CD8-positive, alpha-beta memory T cell (primary cell): ENCODE data around the gene PRPF40A. TPM values are rescaled to one million over a fixed set of nuclear protein-coding genes. Genes with fewer than 3 reads are reported as not detected.
"Not testable (repeated sequence)": the region's sequence is repeated elsewhere in the genome, so short reads cannot be mapped to it uniquely, and the experiment has no call there.

Experiments
- CTCF ChIA-PET: fragments of 350-600 bp; sonication (Branson Sonifier 250); formaldehyde crosslinking; loops from one replicate; lab custom pipeline; 2021; ENCODE audit warnings: antibody characterized with exemption; lab: Charles Lee
- POLR2A ChIA-PET: fragments of 350-600 bp; sonication (Branson Sonifier 250); formaldehyde crosslinking; loops from one replicate; lab custom pipeline; 2021; ENCODE audit warnings: antibody characterized with exemption; lab: Charles Lee
- DNase-seq, 5 donors: peaks; one replicate each; pipeline versions ENCODE4 v3.0.0 to v3.0.0-alpha.2; 2020 to 2022; ENCODE audit warnings: mixed read lengths in 1 of 5
- H3K27ac ChIP-seq: one replicate; pipeline ENCODE4 v1.7.0; 2013; ENCODE audit warnings: low read depth, mild to moderate bottlenecking, low read length, moderate library complexity
- H3K27me3 ChIP-seq: 2 replicates; pipeline ENCODE4 v1.7.0; 2013; ENCODE audit warnings: low read length, mild to moderate bottlenecking; ENCODE audit not compliant: insufficient read depth, poor library complexity, severe bottlenecking
- H3K36me3 ChIP-seq: 2 replicates; pipeline ENCODE4 v1.7.0; 2013; ENCODE audit warnings: mild to moderate bottlenecking, low read length, moderate library complexity; ENCODE audit not compliant: insufficient read depth
- H3K4me1 ChIP-seq: 2 replicates; pipeline ENCODE4 v1.7.0; 2013; ENCODE audit warnings: mild to moderate bottlenecking, low read length, moderate library complexity; ENCODE audit not compliant: insufficient read depth
- H3K4me3 ChIP-seq: 2 replicates; pipeline ENCODE4 v1.7.0; 2013; ENCODE audit warnings: mild to moderate bottlenecking, low read length
- H3K9me3 ChIP-seq: 2 replicates; pipeline ENCODE4 v1.7.0; 2013; ENCODE audit warnings: mild to moderate bottlenecking, low read length
- H3K27ac Mint-ChIP-seq, 8 donors: one replicate each; pipeline ENCODE4 v1.8.0; 2020 to 2021; ENCODE audit warnings: mixed read lengths in 8 of 8, mild to moderate bottlenecking in 6 of 8, inconsistent platforms in 3 of 8, moderate library complexity in 3 of 8
- H3K27me3 Mint-ChIP-seq, 2 donors: one replicate each; pipeline ENCODE4 v1.8.0; 2020 to 2021; ENCODE audit warnings: mixed read lengths in 2 of 2, mild to moderate bottlenecking in 1 of 2, moderate library complexity in 1 of 2
- H3K36me3 Mint-ChIP-seq, 3 donors: one replicate each; pipeline ENCODE4 v1.8.0; 2020 to 2021; ENCODE audit warnings: mixed read lengths in 3 of 3, inconsistent platforms in 1 of 3, mild to moderate bottlenecking in 1 of 3
- H3K4me1 Mint-ChIP-seq, 3 donors: one replicate each; pipeline ENCODE4 v1.8.0; 2020 to 2021; ENCODE audit warnings: mixed read lengths in 3 of 3, inconsistent platforms in 1 of 3, mild to moderate bottlenecking in 1 of 3
- H3K4me3 Mint-ChIP-seq, 7 donors: one replicate each; pipeline ENCODE4 v1.8.0; 2020 to 2021; ENCODE audit warnings: mixed read lengths in 7 of 7, mild to moderate bottlenecking in 6 of 7, moderate library complexity in 4 of 7, inconsistent platforms in 2 of 7
- H3K9me3 Mint-ChIP-seq, 5 donors: one replicate each; pipeline ENCODE4 v1.8.0; 2020 to 2022; ENCODE audit warnings: mixed read lengths in 5 of 5, mild to moderate bottlenecking in 3 of 5, moderate library complexity in 2 of 5, inconsistent platforms in 1 of 5
- polyA plus RNA-seq: library from polyadenylated mRNA; unstranded; fragments of 300-500 nt; fragmentation: Illumina TruSeq; gene quantifications from one replicate; pipeline ENCODE4 v1.2.3, GENCODE V29; 2021
- total RNA-seq, 2 experiments: library from RNA; stranded (reverse); gene quantifications; one replicate each; pipeline ENCODE4 v1.2.3, GENCODE V29; 2021

Gene PRPF40A
- total and polyA plus RNA-seq, 3 experiments from 2014 or later, result 136 to 146 (median 138) TPM

DNA sequence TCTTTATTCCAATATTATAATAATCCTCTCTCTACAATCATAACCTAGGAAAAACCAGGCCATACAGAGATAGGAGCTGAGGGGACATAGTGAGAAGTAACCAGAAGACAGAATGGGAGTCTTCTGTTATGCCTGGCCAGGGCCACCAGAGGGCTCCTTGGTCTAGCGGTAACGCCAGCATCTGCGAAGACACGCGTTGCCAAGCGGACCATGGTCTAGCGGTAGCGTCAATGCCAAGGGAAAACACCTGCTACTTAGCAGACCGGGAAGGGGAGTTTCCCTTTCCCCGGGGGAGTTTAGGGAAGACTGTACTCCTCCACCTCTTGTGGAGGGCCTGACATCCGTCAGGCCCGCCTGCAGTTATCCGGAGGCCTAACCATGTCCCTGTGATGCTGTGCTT, 37.8 kb upstream of the PRPF40A start:
- Histone ChIP-seq H3K4me3 (no peak overlapping the region), H3K27ac (no peak overlapping the region), H3K27me3 (no peaks in the 10 kb centered on the region), H3K9me3 (no peaks in the 10 kb centered on the region), H3K4me1 (no peaks in the 10 kb centered on the region), H3K36me3 (peaks cover 8% of the 10 kb centered on the region)
- H3K4me1 Mint-ChIP-seq, result peaks cover 5 to 9% (median 6%) of the 10 kb centered on the region in 3 donors
- DNase-seq, result no peak
- peaks cover 3 to 78% (median 16%) of the 10 kb centered on the region in 3 donors for H3K36me3 Mint-ChIP-seq
- no peak overlapping the region for H3K4me3 Mint-ChIP-seq
- no peak overlapping the region for H3K27ac Mint-ChIP-seq
- POLR2A ChIA-PET, result no interaction called here
- H3K27me3 Mint-ChIP-seq, result no peaks in the 10 kb centered on the region
- CTCF ChIA-PET, result interaction anchor here (0.8 kb wide), 1 partner anchor 12 kb away, joined by 3 read pairs; no protein-coding TSS in a partner anchor
- no peaks in the 10 kb centered on the region for H3K9me3 Mint-ChIP-seq

DNA sequence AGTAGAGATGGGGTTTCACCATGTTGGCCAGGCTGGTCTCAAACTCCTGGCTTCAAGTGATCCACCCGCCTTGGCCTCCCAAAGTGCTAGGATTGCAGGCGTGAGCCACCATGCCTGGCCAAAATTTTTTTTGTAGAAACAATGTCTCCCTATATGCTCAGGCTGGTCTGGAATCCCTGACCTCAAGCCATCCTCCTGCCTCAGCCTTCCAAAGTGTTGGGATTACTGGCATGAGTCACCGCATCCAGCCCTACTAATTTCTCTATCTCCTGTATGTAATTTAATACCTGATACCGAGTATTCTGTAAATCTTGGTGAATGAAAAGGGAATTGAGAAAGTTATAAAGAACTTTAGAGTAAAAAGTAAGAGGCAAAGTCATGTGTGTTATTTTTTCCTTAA, 30.5 kb upstream of the PRPF40A start:
- CTCF ChIA-PET, H3K27me3 Mint-ChIP-seq, H3K27ac ChIP-seq, POLR2A ChIA-PET, H3K9me3 Mint-ChIP-seq, H3K36me3 ChIP-seq, H3K4me3 ChIP-seq, H3K4me1 ChIP-seq, DNase-seq, H3K4me3 Mint-ChIP-seq, H3K27me3 ChIP-seq, H3K9me3 ChIP-seq: not testable (repeated sequence)
- Mint-ChIP-seq H3K4me1 (peaks cover 13 to 16% (median 15%) of the 10 kb centered on the region in 3 donors), H3K27ac (peak overlapping the region in 2 of 8 donors; percentile 36 to 55), H3K36me3 (peaks cover 0 to 55% (median 10%) of the 10 kb centered on the region in 3 donors)

DNA sequence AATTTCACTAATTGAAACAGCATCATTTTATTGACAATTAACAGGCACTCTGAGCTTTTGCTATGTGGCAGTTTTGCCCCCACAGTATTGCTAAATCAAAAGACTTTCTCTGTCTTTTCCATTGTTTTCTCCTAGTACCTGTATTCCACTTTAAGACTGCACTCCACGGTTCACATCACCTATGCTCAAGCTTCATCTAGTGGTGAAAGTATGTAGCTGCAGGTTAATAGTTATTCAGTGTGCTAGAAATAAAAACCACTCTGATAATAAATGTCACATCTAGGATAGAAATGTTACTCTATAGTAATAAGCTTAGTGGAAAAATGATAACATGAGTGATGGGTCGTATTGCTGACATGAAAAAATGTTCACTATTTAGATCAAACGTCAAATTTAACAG, 25.7 kb upstream of the PRPF40A start:
- Mint-ChIP-seq H3K36me3 (peaks cover 5 to 39% (median 13%) of the 10 kb centered on the region in 3 donors), H3K4me3 (no peak overlapping the region), H3K9me3 (no peaks in the 10 kb centered on the region), H3K4me1 (peaks cover 7 to 15% (median 10%) of the 10 kb centered on the region in 3 donors), H3K27me3 (no peaks in the 10 kb centered on the region), H3K27ac (no peak overlapping the region)
- POLR2A ChIA-PET, result interaction anchor here (0.7 kb wide), 1 partner anchor 29 kb away, joined by 3 read pairs; no protein-coding TSS in a partner anchor
- no peaks in the 10 kb centered on the region for H3K9me3 ChIP-seq
- no peak for DNase-seq
- H3K36me3 ChIP-seq, result no peaks in the 10 kb centered on the region
- no peaks in the 10 kb centered on the region for H3K27me3 ChIP-seq
- H3K4me1 ChIP-seq, result no peaks in the 10 kb centered on the region
- H3K27ac ChIP-seq, result no peak overlapping the region
- CTCF ChIA-PET, result interaction anchor here (0.9 to 1.6 kb wide), 6 partner anchors 12 to 706 kb away, joined by 3 read pairs; partner anchors contain the start of gene STAM2
- H3K4me3 ChIP-seq, result no peak overlapping the region

DNA sequence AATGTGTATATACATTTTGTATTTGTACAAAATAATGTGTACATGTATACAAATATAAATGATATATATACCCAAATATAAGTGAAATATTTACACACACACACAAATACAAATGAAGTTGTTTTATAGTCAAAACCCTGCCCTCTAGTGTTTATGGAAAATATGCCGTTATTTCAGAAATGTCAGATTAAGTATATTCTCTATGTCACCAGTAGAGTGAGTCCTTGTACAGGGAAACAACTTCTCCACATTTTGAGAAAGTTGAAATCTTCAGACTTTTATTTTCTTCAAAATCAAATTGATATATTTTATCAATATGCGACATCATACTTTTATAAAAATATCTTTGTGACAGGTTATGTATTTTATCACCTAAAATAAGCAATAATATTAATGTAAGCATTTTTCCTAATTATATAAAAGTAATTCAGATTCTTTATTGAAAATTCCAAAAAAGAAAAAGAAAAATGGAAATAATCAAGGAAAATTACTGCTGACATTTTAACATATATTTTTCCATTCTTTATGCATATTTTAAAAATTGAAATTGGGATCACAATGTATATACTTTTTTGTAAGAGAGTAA, 23.6 kb upstream of the PRPF40A start:
- Histone ChIP-seq H3K27ac (no peak overlapping the region), H3K9me3 (no peaks in the 10 kb centered on the region), H3K4me1 (no peaks in the 10 kb centered on the region), H3K36me3 (peaks cover 5% of the 10 kb centered on the region), H3K27me3 (no peaks in the 10 kb centered on the region), H3K4me3 (no peak overlapping the region)
- Mint-ChIP-seq H3K4me3 (no peak overlapping the region), H3K36me3 (peaks cover 5 to 47% (median 11%) of the 10 kb centered on the region in 3 donors), H3K4me1 (peaks cover 5 to 15% (median 7%) of the 10 kb centered on the region in 3 donors), H3K9me3 (no peaks in the 10 kb centered on the region), H3K27ac (no peak overlapping the region), H3K27me3 (no peaks in the 10 kb centered on the region)
- peak in 2 of 5 donors; percentile 36 to 40 for DNase-seq
- CTCF ChIA-PET, result interaction anchor here (0.6 to 1.0 kb wide), 2 partner anchors 24 to 565 kb away, joined by 3 to 4 read pairs; partner anchors contain the start of gene PRPF40A
- POLR2A ChIA-PET, result no interaction called here

DNA sequence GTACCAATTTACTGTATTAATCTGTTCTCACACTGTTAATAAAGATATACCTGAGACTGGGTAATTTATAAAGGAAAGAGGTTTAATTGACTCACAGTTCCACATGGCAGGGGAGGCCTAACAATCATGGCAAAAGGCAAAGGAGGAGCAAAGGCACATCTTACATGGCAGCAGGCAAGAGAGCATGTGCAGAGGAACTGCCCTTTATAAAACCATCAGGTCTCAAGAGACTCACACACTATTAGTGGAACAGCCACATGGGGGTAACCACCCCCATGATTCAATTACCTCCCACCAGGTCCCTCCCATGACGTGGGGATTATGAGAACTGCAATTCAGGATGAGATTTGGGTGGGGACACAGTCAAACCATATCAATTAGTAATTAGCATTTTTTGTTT, 22.4 kb upstream of the PRPF40A start:
- H3K27me3 Mint-ChIP-seq, CTCF ChIA-PET, H3K27ac ChIP-seq, H3K36me3 ChIP-seq, H3K4me1 ChIP-seq, H3K27ac Mint-ChIP-seq, H3K9me3 Mint-ChIP-seq, POLR2A ChIA-PET, H3K4me3 ChIP-seq, H3K9me3 ChIP-seq, H3K4me3 Mint-ChIP-seq, DNase-seq, H3K27me3 ChIP-seq: not testable (repeated sequence)
- Mint-ChIP-seq H3K36me3 (peaks cover 5 to 49% (median 11%) of the 10 kb centered on the region in 3 donors), H3K4me1 (peaks cover 2 to 10% (median 5%) of the 10 kb centered on the region in 3 donors)

DNA sequence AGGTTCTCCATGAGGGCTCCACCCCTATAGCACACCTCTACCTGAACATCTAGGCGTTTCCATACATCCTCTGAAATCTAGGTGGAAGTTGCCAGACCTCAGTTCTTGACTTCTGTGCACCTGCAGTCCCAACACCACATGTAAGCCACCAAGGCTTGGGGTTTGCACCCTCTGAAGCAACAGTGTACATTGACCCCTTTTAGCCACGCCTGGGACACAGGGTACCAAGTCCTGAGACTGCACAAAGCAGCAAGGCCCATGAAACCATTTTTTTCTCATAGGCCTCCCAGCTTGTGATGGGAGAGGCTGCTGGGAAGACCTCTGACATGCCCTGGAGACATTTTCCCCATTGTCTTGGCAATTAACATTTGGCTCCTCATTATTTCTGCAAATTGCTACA, 21.2 kb upstream of the PRPF40A start:
- no peak overlapping the region for H3K27ac Mint-ChIP-seq
- H3K4me3 ChIP-seq, result no peak overlapping the region

DNA sequence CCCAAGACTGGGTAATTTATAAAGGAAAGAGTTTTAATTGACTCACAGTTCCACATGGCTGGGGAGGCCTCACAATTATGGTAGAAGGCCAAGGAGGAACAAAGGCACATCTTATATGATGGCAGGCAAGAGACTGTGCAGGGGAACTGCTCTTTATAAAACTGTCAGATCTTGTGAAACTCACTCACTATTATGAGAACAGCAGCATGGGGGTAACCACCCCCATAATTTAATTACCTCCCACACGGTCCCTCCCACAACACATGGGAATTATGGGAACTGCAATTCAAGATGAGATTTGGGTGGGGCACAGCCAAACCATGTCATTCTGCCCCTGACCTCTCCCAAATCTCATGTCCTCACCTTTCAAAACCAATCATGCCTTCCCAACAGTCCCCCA, 20.2 kb upstream of the PRPF40A start:
- H3K9me3 ChIP-seq, H3K4me3 Mint-ChIP-seq, DNase-seq, H3K27ac Mint-ChIP-seq, CTCF ChIA-PET, H3K27ac ChIP-seq, H3K27me3 Mint-ChIP-seq, H3K4me1 ChIP-seq, POLR2A ChIA-PET, H3K9me3 Mint-ChIP-seq, H3K4me3 ChIP-seq, H3K36me3 ChIP-seq, H3K27me3 ChIP-seq: not testable (repeated sequence)
- Mint-ChIP-seq H3K36me3 (peaks cover 5 to 44% (median 13%) of the 10 kb centered on the region in 3 donors), H3K4me1 (peaks cover 1 to 13% (median 6%) of the 10 kb centered on the region in 3 donors)

More for the DNA sequence above, 21.2 kb upstream of the PRPF40A start:
- ChIA-PET CTCF (interaction anchor here (1.1 kb wide), 1 partner anchor 24 kb away, joined by 4 read pairs; no protein-coding TSS in a partner anchor), POLR2A (no interaction called here)
- H3K9me3 ChIP-seq, result no peaks in the 10 kb centered on the region
- no peak overlapping the region for H3K4me3 Mint-ChIP-seq
- H3K36me3 Mint-ChIP-seq, result peaks cover 5 to 49% (median 11%) of the 10 kb centered on the region in 3 donors
- no peak for DNase-seq
- H3K4me1 Mint-ChIP-seq, result peaks cover 3 to 11% (median 10%) of the 10 kb centered on the region in 3 donors
- no peaks in the 10 kb centered on the region for H3K27me3 ChIP-seq
- peaks cover 5% of the 10 kb centered on the region for H3K36me3 ChIP-seq
- no peak overlapping the region for H3K27ac ChIP-seq
- no peaks in the 10 kb centered on the region for H3K9me3 Mint-ChIP-seq
- peaks cover 0 to 3% of the 10 kb centered on the region in 2 donors for H3K27me3 Mint-ChIP-seq
- H3K4me1 ChIP-seq, result no peaks in the 10 kb centered on the region

DNA sequence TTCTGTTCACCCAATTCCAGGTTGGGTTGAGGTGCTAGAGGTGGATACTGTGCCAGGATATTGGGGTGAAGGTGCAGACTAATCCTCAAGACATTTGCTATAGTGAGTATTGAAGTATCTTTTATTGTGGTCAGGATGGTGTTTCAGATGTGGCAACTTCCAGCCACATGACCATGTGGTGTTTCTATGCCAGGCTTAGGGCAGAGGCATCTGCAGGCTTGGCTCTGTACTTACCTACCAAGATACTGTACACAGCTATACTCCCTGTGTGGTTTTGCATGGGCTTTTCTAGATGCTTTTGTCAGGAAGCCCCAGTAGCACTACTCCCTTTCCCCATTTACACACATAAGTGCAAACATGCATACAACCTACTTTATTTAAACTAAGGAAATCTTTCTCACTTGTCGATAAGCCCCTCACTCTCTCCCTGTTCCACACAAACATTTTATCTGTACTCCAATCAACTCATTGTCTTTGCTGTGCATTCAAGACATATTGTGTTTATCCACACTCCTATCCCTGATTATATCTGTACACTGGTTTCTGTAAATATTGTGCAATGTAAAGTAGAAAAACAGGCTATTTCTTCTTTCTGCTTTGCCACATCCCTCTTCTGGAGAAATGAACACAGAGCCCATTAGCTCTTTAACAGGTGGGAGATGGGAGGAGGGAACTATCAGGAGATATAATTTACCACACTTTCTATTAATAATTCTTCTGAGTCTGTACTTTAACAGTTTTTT, 13.5 kb upstream of the PRPF40A start:
- peak; percentile 30 to 79 (median 61) for DNase-seq
- H3K4me1 Mint-ChIP-seq, result peaks cover 28 to 46% (median 45%) of the 10 kb centered on the region in 3 donors
- peaks cover 0 to 2% (median 0%) of the 10 kb centered on the region in 5 donors for H3K9me3 Mint-ChIP-seq

More for the DNA sequence above, 13.5 kb upstream of the PRPF40A start:
- H3K27me3 Mint-ChIP-seq, result peaks cover 0 to 3% of the 10 kb centered on the region in 2 donors
- Histone ChIP-seq H3K36me3 (no peaks in the 10 kb centered on the region), H3K9me3 (no peaks in the 10 kb centered on the region), H3K27me3 (no peaks in the 10 kb centered on the region), H3K4me1 (peaks cover 24% of the 10 kb centered on the region), H3K4me3 (no peak overlapping the region), H3K27ac (no peak overlapping the region)
- ChIA-PET POLR2A (interaction anchor here (2.0 kb wide), 1 partner anchor 14 kb away, joined by 6 read pairs; the partner anchor contains the start of gene PRPF40A), CTCF (interaction anchor here (0.7 kb wide), 1 partner anchor 14 kb away, joined by 3 read pairs; the partner anchor contains the start of gene PRPF40A)
- H3K4me3 Mint-ChIP-seq, result peak overlapping the region; percentile 2 to 62 (median 23)
- H3K36me3 Mint-ChIP-seq, result peaks cover 0 to 7% (median 1%) of the 10 kb centered on the region in 3 donors
- H3K27ac Mint-ChIP-seq, result peak overlapping the region in 7 of 8 donors; percentile 12 to 76 (median 38)
